ENCODE results near the gene KITLG.
"Not testable (repeated sequence)": the region's sequence is repeated elsewhere in the genome, so short reads cannot be mapped to it uniquely, and the experiment has no call there.

KITLG gene

GRCh38 chr12:88575361-88575970 lies 4.8 kb downstream of the KITLG start:
- no peak for DNase-seq

GRCh38 chr12:88574278-88574677 lies 6.0 kb downstream of the KITLG start:
- no peak for DNase-seq

DNA sequence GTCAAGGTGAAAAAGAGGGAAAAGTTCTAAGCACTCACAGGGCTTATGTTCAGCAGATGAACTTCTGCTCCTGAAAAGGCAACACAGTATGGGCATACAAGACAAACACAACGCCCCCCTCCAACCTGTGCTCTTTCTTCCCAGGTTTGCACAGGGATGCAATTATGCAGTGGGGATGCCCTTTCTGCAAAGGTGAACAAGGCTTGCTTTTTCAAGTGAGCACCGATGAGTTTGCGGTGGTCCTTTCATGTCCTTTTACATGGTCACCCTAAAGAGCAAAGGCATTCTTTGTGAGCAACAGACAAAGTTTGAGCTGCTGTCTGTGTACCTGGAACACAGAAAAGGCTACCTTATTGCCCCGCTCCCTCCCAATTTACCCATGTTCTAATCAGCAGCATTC lies 6.7 kb downstream of the KITLG start:
- DNase-seq, result no peak

DNA sequence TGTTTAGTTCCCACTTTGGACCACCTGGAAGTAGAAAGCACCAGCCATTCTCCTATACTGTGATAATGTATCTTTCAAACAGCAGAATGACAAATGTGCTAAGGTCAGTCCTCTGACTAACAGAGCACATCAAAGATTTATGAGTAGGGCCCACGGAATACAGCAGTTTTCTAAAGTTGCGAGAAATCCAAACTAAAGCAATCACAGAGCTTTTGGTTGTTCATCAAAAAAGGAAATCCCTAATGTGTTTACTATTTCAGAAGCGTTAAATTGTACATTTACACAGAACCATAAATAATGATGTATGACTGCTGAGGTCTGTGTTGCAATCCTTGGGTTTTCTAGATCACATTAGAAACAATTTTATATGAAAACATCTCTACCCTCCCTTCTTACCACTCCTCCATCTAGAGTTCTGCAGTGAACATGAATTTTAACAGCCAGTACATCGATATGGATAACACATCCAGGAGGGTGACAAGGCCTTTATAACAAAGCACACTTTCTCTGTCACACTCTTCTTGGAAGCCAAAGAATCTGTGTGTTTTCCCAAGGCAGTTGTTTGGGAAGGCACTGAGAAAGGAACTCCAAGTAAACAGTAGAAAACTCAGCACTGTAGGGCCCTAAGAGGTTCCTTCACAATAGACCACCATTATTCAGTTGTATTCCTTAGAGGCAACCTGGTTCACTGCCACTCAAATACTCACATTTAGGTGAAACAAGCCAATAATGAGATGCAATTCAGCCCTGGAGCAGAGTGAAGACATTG lies 7.3 kb downstream of the KITLG start:
- DNase-seq, result no peak

GRCh38 chr12:88571543-88571942 lies 8.7 kb downstream of the KITLG start:
- DNase-seq, result no peak

DNA sequence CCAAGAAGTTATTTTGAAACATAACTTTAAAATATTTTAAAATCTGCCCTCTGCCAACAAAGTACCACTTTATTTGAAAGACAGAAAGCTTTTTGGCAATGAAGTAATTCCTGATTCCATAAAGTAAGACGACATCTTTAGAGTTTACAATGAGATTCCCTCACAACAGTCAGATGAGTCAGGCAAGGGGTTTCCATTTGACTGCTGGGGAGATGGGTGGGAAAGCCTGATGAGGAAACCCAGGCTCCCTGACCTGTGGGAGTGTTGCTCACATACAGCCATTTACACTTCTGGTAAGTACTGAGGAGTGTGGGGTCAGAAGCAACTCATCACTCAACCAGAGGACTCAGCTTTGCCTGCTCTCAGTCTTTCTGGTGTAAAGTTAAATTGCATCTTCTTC lies 10.2 kb downstream of the KITLG start:
- no peak for DNase-seq

- no peak for DNase-seq
Observed at GRCh38 chr12:88566430-88566829, 13.8 kb downstream of the KITLG start.

GRCh38 chr12:88562846-88563582 lies 17.3 kb downstream of the KITLG start:
- DNase-seq, result no peak

GRCh38 chr12:88562151-88562550 lies 18.1 kb downstream of the KITLG start:
- no peak for DNase-seq

GRCh38 chr12:88559772-88560171 lies 20.5 kb downstream of the KITLG start:
- DNase-seq, result no peak

DNA sequence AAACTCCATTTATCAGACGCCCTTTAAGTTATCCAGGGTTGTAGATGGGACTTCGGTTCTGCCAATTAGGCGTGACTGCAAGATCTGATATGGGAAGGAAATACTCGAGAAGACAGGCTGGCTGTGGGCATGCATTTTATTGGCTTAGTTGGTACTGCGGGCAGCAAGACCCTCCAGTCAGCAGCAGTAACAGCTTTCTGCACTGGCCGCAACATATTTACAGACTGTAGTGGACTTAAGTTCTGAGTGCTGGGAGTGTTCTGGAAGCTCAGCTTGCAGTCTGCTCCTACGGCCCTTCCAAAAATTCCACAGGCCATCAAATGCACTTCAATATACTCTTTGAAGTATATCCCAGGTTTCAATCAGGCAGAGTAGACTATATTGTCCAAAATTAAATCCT lies 21.1 kb downstream of the KITLG start:
- DNase-seq, result no peak

DNA sequence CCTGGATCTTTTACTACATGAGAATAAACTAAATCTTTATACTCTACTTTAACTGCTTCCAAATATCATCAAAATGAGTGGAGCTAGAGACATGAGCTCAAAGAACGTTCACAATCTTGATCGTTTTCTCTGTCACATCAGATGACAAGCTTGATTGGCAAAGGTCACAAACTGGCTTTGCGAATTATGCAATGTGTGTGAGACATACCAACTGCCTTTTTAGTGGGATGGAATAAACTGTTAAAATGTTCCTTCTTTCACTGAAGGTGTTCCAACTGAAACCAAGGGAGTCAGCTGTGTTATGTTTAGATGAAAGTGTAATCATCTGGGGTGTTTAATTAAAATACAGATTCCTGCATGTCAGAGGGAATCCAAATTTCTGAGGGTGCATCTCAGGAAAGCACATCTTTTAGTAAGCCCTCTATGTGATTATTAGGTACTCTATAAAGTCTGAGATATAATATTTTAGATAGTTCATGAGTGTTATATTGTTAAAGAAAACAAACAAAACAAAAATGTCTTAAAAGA lies 21.9 kb downstream of the KITLG start:
- DNase-seq, result no peak

- DNase-seq, result no peak
Observed at GRCh38 chr12:88556213-88556774, 24.0 kb downstream of the KITLG start.

GRCh38 chr12:88553941-88554658 lies 26.2 kb downstream of the KITLG start:
- no peak for DNase-seq

- no peak for DNase-seq
Observed at GRCh38 chr12:88552610-88553079, 27.6 kb downstream of the KITLG start.

GRCh38 chr12:88549929-88550328 lies 30.3 kb downstream of the KITLG start:
- no peak for DNase-seq

DNA sequence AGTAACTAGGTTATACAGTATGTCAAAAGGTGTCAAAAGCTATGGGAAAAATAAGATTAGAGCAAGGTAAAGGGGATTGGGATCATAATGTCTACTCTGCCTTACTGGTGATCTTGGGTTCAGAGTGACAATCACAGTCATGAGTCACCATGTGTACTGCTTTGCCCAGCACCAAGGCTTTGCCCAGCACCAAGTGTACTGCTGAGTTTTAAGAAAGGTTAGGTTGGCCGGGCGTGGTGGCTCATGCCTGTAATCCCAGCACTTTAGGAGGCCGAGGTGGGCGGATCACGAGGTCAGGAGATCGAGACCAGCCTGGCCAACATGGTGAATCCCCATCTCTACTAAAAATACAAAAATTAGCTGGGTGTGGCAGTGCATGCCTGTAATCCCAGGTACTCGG lies 32.3 kb downstream of the KITLG start:
- not testable (repeated sequence) for DNase-seq

DNA sequence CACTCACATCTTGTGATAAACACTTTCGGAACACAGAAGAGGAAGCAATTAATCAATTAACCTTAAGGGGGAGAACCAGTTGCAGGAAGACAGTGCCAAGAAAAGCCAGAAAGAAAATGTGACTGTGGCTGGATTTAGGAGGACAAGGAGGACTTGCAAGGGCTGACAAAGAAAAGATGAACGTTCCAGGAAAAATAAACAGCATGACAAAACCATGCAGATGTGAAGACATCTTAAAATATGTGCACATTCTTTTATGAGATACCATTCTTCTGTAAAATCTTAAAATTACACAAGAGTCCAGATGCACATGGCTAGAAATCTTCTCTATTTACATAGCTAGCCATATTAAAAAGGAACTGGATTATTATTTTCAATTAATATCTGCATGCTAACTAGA lies 33.4 kb downstream of the KITLG start:
- DNase-seq, result no peak

DNA sequence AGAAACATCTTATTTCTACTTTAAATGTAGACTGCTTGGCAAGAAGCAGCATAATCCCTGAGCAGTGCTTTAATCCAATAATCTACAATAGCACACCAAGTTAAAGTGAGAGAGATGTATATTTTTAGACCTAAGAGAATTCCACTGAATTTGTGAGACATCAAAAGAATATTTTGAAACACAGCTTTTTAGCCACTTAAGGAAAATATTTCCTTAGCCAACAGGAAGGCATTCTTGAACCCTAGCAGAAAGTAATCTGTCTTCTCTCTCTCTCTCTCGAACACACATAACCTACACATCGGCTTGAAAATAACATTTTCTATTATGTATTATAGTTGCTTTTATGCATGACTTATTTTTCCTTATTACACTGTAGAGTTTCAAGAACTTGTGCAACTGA lies 34.0 kb downstream of the KITLG start:
- no peak for DNase-seq

DNA sequence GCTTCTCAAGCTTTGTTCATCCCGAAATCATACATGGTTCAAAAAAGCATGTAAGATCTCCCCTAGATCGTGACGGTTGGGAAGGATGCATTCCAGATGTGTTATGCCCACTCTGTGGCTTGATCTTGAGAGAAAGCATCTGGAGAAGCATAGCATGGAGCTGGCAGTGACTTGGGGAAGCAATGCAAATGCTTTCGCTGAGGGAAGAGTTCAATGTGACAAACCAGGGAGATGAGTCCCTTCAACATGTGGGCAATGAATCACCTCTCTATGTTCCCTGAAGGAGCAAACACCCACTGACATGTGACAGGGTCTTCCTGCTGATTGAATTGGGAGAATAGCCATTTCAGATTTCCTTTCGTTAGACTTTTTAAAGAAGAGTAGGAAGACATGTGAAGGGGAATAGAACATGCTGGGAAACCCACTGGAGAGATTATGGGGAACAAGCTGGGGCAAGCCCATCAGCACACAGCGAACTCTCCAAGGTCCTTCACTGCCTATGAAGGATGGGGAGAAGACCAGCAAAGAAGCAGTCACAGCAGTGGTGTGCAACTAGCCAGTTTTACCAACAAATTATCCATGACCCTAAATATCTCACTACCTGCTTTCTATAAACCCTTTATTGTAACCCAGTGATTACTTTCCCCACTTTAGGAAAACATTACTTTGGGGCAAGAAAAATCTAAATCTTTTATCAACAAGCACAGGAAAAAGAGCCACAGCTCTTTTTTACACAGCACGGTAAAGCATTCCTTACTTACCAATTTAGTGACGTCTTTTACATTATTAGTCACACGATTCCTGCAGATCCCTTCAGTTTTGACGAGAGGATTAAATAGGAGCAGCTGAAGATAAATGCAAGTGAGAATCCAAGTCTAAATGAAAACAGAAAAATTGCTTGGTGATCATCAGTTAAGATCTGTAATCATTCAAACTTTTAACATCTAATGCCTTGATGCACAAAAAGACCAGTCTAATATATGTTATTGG lies 35.0 kb downstream of the KITLG start:
- no peak for DNase-seq

DNA sequence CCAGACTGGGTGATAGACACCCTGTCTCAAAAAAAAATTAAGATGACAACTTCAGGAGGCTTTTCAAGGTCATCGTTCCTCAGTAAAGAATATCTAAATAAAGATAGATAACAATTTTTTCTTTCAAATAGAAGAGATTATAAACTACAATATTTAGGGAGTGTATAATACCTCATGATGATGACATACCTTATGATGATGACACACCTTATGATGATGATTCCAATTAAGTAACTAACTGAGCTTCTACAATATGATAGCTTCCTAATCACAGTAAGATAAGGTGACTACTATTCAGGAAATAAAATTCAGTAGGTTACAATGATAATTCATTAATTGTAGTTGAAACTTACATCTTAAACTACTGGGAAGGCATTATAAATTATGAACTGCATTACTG lies 40.4 kb downstream of the KITLG start:
- no peak for DNase-seq

Data from activated CD4-positive, alpha-beta T cell treated with anti-CD3 and anti-CD28 coated beads, Interleukin-2, amount 50 U/mL, for 16 hours (primary cell).